Measurements from ENCODE around the gene FNBP1L.

Gene FNBP1L

DNA sequence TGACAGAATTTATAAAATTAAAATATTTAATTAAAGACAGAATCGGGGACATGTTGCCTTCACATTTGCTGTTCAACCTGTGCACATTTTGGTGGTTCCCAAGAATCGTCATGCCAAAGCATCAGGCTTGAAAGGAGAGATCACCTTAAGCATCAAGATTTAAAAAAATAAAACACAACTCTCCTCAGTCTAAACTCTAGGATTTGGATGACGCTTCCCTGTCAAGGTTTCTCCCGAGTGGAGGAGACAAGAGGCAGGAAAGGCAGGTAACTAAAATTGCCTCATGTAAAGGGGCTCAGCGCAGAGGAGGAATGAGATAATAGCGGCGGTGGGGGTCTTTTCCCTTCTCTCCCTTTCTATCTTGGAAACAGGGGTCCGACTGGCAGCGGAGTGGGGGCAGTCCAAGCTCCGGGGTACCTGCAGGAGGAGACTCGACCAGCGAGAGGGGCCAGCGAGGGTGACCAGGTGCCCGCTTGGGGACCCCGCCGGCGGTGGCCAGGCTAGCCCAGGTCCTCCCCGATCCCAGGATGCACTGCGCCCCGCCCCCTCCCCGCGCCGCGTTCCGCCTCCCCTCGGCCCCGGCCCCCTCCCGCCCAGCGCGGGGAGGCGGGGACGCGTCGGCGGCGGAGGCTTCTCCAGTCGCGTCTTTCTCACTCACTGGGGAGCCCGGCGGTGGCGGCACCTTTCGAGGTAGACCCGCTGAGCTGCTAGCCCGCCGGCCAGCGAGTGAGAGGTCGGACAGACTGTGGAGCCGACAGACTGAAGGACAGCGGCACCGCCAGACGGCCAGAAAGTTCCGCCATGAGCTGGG, at the start of gene FNBP1L:
FNBP1L (plus strand) TSS at position 638 of the 811 bp plus-strand sequence; CDS start at position 802, 164 bp downstream.
- DNase-seq (ENCODE audit: low read depth in 2 of 3, low spot score in 2 of 3) = peak in 1 of 3 experiments; percentile 10

DNA sequence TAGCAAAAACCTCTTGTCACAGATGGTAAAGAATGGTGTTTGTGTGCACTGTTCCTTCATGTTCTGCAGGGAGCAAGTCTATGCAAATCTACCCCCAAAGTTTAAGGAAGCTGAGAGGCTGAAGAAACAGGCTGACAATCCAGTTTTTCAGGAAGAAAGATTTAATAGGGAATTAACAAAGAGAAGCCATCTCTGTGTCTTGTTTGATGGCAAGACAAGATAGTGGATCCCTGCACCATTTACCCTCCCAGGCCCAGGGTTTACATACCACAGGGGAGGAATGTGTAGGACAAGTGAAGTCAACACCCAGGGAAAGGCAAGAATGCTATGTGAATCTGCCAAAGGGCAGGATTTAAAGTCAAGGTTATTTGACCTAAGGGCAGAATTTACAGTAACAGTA, 48.1 kb upstream of the FNBP1L start:
- no peak for DNase-seq (ENCODE audit: low read depth in 2 of 3, low spot score in 2 of 3)

DNA sequence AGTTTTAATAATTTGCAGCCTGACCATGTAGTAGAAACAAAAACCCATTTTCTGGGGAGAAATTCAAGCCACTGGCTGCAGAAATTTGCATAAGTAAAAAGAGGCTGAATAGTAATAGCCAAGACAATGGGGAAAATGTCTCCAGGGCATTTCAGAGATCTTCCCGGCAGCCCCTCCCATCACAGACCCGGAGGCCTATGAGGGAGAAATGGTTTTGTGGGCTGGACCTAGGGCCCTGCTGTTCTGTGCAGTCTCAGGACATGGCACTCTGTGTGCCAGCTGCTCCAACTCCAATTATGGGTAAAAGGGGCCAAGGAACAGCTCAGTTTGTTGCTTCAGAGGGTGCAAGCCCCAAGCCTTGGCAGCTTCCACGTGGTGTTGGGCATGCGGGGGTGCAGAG, 39.7 kb upstream of the FNBP1L start:
- DNase-seq (ENCODE audit: low read depth in 2 of 3, low spot score in 2 of 3) = no peak

DNA sequence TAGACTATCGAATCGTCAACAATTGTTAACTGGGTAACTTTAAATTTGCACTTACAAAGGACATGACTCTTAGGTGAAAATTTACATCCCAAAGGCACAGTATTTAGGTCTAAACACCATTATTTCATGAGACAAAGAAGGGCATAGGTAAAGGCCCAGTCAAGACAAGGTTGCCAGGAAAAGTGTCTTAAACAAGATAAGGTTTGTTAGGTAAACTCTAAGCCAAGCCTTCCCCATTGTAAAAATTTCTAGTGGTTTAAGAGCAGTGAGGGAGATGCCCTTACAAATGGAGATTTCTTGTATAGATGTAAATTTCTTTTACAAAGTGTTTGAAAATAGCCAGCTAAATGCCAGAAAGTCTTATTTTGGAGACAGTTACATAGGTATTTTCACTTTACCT, 36.9 kb upstream of the FNBP1L start:
- no peak for DNase-seq (ENCODE audit: low read depth in 2 of 3, low spot score in 2 of 3)

DNA sequence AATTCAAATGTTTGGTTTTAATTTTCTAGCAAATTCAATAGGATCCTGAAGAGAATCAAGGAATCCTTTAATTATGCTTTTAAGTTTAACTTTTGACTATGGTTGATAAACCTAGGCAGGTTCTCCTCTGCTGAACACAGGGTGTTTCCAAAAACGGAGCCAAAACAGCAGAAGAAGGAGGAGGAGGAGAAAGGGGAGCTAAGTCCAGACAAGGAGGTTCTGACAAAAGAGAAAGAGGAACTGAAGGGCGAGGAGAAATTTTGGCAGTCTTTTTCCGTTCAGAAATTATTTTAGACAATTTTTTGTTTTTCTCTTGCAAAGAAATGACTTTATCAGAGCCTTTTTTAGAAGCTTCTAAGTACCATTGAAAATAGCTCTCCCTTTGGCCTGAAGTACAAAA, 33.2 kb upstream of the FNBP1L start:
- no peak for DNase-seq (ENCODE audit: low read depth in 2 of 3, low spot score in 2 of 3)

DNA sequence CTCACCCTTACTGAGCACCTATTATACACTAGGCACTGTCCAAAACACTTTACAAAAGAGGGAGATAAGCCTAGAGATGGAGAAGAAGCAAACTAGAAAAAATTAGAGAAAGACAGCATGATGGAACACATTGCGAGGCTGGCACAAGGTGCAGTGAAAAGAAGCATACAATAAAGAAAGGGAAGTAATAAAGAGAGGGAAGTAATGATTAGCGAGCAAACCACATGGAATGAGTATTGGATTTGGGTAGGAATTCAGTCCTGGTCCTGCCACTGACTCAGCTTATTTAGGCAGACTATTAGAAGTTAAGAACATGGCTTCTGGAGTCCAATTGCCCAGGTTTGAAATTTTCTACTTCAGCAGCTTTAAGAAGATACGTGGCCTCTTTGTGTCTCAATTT, 32.6 kb upstream of the FNBP1L start:
- no peak for DNase-seq (ENCODE audit: low read depth in 2 of 3, low spot score in 2 of 3)

DNA sequence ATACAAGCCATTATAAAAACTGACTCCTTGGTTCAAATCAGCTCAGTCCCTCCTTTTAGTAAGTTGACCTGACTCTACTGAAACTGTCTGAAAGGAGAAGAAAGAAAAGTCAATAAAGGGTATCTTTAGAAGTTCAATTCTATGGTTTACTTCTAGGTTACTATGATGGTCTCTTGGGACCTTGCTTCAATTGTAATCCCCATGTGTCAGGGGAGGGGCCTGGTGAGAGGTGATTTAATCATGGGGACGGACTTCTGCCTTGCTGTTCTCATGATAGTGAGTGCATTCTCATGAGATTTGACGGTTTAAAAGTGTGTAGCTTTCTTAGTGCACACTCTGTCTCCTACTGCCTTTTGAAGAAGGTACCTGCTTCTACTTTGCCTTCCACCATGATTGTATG, 31.7 kb upstream of the FNBP1L start:
- DNase-seq (ENCODE audit: low read depth in 2 of 3, low spot score in 2 of 3) = no peak

DNA sequence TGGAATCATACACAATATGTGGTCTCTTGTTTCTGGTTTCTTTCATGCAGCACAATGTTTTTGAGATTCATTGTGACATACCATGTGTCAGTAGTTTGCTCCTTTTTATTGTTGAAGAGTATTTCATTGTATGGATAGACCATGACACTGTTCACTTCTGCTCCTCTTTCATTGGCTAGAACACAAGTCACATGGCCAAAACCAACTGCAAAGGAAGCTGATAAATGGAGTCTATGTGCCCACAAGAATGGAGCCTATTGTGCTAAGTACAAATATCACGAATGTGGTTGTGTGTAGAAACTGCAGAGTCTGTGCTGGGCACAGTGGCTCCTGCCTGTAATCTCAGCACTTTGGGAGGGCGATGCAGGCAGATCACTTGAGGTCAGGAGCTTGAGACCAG, 28.6 kb upstream of the FNBP1L start:
- no peak for DNase-seq (ENCODE audit: low read depth in 2 of 3, low spot score in 2 of 3)

DNA sequence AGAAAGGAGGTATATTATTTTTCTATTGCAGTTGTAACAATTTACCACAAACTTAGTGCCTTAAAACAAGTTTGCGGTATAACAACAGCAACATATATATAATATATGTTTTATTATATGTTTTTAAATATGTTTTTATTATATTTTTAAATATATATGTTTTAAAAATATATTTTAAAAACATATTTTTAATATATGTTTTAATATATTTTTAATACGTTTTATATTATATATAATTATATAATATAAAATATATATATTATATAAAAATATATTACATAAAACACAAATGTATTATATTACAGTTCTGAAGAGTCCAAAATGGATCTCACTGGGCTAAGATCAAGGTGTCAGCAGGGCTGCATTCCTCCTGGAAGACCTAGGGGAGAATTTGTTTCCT, 27.5 kb upstream of the FNBP1L start:
- no peak for DNase-seq (ENCODE audit: low read depth in 2 of 3, low spot score in 2 of 3)

DNA sequence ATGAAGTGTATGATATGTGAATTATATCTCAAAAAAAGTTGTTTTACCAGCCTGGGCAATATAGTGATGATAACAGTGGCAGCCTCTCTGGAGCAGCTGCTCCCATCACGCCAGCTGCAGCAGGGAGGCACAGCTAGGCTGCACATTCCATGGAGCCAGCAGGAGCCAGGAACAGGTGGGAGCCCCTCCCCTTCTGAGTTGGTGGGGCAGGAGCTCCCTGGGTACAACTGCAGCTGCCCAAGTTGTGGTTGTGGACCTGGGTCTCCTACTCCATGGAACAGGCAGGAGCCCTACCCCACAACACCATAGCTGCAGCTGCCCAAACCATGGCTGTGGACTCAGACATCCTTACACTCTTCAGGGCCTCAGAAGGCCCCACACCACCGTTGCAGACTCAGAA, 21.7 kb upstream of the FNBP1L start:
- no peak for DNase-seq (ENCODE audit: low read depth in 2 of 3, low spot score in 2 of 3)

DNA sequence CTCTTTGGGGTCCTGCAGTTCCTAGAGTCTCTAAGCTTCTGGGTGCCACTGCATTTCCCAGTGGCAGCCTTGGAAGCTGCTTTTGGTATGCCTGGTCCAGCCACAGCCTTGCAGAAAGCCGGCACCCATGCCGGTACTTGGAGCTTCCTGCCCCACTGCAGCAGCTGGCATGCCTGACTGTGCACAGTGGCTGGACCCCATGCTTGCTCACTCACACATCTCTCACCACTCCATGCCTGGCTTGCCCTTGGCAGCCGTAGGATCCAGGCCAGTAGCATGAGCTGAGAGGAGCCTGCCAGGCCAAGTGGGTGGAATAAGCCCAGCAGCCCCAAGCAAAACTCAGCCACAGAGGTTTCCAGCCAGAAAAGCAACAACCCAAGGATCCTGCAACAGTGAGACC, 20.3 kb upstream of the FNBP1L start:
- no peak for DNase-seq (ENCODE audit: low read depth in 2 of 3, low spot score in 2 of 3)

DNA sequence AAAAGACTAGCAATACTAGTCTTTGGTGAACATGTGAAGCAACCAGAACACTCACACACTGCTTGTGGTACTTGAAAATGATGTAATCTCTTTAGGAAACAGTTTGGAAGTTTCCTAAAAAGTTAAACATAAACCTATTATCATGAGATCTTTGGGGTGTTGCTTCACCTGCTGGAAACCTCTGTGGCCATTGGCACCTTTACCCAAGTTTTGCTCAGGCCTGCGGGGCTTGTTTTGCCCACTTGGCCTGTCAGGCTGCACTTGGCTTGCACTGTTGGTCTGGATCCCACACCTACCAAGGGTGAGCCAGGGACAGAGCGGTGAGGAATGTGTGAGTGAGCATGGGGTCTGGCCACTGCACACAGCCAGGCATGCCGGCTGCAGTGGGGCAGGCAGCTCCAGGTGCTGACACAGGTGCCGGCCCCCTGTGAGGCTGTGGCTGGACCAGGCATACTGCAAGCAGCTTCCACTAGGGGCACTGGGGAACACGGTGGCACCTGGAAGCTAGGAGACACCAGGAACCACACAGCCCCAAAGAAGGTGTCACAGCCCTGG, 14.4 kb upstream of the FNBP1L start:
- no peak for DNase-seq (ENCODE audit: low read depth in 2 of 3, low spot score in 2 of 3)

DNA sequence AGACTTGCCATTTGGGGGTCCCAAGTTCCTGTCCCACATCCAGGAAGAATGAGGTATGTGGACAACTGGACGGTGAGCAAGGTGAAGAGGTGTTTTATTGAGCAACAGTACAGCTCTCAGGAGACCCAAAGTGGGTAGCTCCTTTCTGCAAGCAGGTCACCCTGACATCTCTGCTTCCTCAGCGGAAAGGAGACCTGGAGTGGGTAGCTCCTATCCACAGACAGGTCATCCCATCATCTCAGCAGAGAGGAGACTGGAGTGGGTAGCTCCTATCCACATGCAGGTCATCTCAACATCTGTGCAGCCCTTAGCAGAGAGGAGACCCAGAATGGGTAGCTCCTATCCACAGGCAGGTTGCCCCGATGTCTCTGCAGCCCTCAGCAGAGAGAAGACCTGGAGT, 13.8 kb upstream of the FNBP1L start:
- DNase-seq (ENCODE audit: low read depth in 2 of 3, low spot score in 2 of 3) = no peak

DNA sequence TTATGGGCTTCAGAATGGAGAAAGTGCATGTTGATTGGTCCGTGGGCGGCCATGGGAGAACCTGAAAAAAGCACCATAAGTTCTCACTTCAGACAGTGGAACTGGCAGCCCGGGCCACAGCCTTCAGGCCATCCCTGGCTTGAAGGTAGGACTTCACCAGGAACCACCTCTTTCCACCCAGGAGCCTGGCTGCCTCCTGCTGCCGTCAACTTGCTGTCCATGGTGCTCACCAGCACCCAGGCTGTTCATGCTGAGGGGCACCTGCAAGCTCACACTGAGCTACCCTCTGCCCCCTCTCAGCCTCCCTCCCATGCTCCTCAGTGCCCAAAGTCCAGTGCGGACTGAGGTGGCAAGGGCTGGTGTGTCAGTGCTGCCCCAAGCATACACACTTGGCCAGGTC, 12.9 kb upstream of the FNBP1L start:
- no peak for DNase-seq (ENCODE audit: low read depth in 2 of 3, low spot score in 2 of 3)

DNA sequence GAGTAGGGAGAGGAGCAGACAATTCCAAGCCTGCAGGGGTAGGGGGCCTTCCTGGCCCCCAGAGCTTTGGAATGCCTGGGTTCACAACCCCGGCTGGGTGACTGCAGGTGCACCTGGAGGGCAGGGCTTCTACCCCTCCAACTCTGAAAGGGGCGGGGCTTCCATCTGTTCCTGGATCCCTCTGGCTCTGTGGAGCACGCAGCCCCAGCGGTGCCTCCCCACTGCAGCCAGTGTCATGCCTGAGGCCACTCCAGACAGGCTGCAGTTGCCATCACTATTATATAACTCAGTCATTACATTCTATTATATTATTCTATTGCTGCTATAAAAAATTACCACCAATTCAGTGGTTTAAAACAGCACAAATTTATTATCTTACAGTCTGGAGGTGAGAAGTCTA, 12.5 kb upstream of the FNBP1L start:
- DNase-seq (ENCODE audit: low read depth in 2 of 3, low spot score in 2 of 3) = no peak

DNA sequence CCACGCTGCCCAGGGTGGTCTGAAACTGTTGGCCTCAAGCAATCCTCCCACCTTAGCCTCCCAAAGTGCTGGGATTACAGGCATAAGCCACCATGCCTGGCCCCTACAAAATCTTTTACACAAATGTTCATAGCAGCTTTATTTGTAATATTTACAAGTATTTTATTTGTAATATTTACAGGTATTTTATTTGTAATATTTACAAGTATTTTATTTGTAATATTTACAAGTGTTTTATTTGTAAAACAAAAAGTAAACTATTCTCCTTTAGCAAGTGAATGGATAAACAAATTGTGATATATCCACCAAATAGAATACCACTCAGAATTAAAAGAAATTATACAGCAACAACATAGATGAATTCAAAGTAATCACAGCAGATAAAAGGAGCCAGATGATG, 11.4 kb upstream of the FNBP1L start:
- DNase-seq (ENCODE audit: low read depth in 2 of 3, low spot score in 2 of 3) = no peak

DNA sequence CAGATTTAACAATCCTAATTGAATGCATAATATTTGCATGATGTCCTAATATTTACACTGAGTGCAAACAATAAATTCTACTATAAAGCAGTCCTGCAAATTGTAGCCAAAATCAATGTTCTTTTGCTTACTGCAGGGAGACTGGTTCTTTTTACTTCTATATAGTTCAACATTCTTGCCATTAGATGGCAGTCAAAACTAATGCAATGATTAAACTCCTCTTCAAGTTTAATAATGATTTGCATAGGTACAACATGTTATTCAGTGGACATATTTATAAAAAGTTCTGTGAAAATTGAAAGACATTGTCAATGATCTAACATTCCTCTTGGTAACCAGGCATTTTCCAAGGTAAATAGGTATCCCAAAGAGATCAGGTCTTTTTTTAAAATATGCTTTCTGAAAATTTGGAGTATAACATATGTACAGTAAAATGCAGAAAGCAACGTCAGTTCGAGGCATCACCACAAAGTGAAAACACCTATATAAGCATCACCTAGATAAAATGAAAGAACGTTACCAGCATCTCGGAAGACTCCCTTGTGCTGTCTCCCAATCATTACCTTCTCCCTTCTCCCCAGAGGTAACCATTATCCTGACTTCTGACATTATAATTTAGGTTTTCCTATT, 9.8 kb upstream of the FNBP1L start:
- DNase-seq (ENCODE audit: low read depth in 2 of 3, low spot score in 2 of 3) = no peak

DNA sequence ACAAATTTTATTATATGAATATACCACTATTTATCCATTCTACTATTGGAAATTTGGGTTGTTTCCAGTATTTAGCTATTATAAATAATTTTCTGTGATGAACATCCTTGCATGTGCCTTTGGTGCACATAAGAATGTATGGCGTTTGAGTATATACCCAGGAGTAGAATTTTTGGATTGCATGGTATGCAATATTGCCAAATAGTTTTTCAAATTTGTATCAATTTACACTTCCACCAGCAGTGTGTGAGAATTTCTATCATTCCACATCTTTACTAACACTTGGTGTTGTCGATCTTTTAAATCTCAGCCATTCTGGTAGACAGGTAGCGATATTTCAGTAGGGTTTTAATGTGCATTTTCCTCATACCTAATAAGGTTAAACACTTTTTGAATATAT, 9.2 kb upstream of the FNBP1L start:
- DNase-seq (ENCODE audit: low read depth in 2 of 3, low spot score in 2 of 3) = no peak

DNA sequence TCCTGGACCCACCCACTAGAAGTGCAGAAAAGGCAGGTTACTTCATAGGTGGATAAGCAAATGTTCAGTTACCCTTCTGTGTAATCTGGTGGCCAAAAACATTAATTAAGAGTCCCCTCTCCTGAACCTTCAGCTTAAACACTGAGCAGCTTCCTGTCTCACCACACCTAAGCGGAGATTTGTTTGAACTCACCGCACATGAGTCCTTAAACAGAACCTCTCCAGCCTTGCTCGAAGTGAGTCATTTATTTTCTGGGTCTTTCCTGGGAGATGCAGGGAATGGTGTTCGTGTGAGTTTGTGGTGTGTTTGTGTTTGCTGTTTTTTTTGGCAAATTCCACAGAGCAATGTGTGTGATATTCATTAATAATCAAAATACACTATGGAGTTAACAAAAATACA, 7.6 kb upstream of the FNBP1L start:
- DNase-seq (ENCODE audit: low read depth in 2 of 3, low spot score in 2 of 3) = no peak

DNA sequence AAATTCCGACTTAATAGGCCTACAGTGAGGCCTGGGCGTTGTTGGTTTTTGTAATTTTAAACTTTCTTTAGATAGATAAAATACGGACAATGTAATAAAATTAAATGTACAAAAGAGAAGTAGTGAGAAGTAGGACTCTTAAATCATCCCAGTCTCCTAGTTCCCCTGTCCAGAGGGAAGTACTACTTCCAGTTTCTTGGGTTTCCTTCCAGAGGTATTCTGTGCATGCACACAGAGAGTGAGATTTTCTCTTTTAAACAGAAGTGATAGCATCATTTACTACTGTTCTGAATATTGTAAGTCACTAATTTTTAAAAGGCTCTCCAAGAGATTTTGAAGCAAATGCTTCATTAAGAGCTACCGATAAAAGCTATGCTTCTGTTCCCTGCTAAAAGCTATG, 7.2 kb upstream of the FNBP1L start:
- no peak for DNase-seq (ENCODE audit: low read depth in 2 of 3, low spot score in 2 of 3)

DNA sequence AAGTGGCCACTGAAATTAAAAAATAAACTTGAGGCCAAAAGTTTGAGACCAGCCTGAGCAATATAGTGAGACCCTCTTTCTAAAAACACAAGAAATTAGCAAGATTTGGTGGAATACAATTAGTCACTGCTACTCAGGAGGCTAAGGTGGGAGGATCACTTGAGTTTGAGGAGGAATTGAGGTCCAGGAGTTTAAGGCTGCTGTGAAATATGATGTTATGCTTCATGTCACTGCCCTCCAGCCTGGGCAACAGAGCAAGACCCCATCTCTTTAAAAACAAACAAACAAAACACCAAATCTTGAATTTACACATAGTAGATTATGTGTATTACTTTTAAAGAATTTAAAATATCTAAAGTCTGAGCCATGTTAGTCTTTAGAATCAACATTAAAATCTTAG, 6.3 kb upstream of the FNBP1L start:
- no peak for DNase-seq (ENCODE audit: low read depth in 2 of 3, low spot score in 2 of 3)

DNA sequence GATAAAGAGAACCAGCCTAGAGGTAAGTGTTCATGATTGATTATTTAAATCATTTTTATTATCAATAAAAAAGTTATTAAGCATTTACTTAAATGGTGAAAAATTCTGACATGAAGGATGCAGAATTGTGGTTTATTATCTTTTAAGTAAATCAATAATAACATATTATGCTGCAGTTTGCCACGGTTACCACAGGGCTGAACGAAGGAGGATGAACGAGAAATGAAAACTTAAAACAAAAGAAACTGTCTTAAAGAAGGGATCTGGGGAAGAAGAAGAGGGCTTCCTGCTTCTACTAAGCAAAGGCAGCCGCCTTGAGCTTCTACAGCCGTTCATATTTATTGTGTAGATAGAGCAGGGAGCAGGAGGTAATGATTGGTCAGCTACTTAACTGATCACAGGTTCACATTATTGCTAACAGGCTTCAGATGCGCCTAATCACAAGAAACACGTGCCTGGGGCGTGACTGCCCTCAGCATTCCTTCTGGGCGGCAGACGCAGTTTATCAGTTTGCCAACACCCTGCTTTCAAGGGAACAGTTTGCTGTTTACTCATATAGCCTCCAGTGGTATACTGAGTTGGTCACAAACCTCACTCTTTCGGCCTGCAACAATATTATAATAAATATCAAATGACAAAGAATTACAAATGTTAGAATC, 5.8 kb upstream of the FNBP1L start:
- no peak for DNase-seq (ENCODE audit: low read depth in 2 of 3, low spot score in 2 of 3)

All from activated CD8-positive, alpha-beta memory T cell treated with anti-CD3 and anti-CD28 coated beads for 48 hours (primary cell).